ENCODE results near the gene MKRN1. TPM values are rescaled to one million over a fixed set of nuclear protein-coding genes. Genes with fewer than 3 reads are reported as not detected.

The MKRN1 gene
- total and polyA plus RNA-seq, 7 donors: 27.0 to 82.0 (median 59.1) TPM

DNA sequence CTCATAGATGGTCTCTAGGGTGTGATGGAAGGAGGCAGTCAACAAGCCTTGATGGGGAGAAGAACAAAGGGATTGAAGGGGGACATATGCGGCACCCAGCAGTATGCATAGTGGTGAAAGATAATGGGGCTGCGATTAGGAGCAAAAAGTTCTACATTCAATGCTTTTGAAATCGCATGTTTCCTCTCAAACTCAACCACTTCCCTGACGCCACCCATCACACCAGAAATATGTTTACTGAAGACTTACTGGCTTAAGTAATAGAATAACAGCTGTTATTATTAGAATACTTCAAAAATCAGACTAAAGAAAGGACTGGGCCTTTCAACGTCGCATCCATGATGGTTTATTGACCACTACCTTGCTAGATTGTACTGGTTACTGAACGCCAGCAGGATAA is 31.5 kb downstream of the MKRN1 start:
- no peaks in the 10 kb centered on the region for H3K27me3 ChIP-seq (ENCODE audit: insufficient read depth in 3 of 3, low read length in 2 of 3)
- intact Hi-C loops (cut with DNase I): no loop called here
- TF ChIP-seq, protein P1, sequence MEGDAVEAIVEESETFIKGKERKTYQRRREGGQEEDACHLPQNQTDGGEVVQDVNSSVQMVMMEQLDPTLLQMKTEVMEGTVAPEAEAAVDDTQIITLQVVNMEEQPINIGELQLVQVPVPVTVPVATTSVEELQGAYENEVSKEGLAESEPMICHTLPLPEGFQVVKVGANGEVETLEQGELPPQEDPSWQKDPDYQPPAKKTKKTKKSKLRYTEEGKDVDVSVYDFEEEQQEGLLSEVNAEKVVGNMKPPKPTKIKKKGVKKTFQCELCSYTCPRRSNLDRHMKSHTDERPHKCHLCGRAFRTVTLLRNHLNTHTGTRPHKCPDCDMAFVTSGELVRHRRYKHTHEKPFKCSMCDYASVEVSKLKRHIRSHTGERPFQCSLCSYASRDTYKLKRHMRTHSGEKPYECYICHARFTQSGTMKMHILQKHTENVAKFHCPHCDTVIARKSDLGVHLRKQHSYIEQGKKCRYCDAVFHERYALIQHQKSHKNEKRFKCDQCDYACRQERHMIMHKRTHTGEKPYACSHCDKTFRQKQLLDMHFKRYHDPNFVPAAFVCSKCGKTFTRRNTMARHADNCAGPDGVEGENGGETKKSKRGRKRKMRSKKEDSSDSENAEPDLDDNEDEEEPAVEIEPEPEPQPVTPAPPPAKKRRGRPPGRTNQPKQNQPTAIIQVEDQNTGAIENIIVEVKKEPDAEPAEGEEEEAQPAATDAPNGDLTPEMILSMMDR (IDR thresholded peaks at IDR 0.05): no peak
- H3K4me1 ChIP-seq: no peaks in the 10 kb centered on the region
- WGBS, 3 donors: 88 to 90% (median 89%) methylated on average over 7 of the region's 7 CpGs
- H3K9me3 ChIP-seq: no peaks in the 10 kb centered on the region
- no peak overlapping the region for H3K27ac ChIP-seq
- H3K4me3 ChIP-seq: no peak overlapping the region
- ATAC-seq (no peak), DNase-seq (no peak)
- peaks cover 0 to 7% of the 10 kb centered on the region in 2 donors for H3K36me3 ChIP-seq (ENCODE audit: insufficient read depth in 1 of 2, low read depth in 1 of 2)

GRCh38 chr7:140446467-140446866 is 32.8 kb downstream of the MKRN1 start:
- H3K4me1 ChIP-seq: no peaks in the 10 kb centered on the region
- DNase-seq: no peak
- no peak overlapping the region for H3K27ac ChIP-seq
- H3K27me3 ChIP-seq (ENCODE audit: insufficient read depth in 3 of 3, low read length in 2 of 3): no peaks in the 10 kb centered on the region
- H3K36me3 ChIP-seq (ENCODE audit: insufficient read depth in 1 of 2, low read depth in 1 of 2): no peaks in the 10 kb centered on the region
- H3K4me3 ChIP-seq: no peak overlapping the region
- H3K9me3 ChIP-seq: no peaks in the 10 kb centered on the region
- intact Hi-C loops (cut with DNase I): no loop called here
- ATAC-seq: no peak
- TF ChIP-seq, protein P1 (IDR thresholded peaks at IDR 0.05): no peak
- WGBS, 3 donors: 87 to 93% (median 92%) methylated on average over 11 of the region's 11 CpGs

DNA sequence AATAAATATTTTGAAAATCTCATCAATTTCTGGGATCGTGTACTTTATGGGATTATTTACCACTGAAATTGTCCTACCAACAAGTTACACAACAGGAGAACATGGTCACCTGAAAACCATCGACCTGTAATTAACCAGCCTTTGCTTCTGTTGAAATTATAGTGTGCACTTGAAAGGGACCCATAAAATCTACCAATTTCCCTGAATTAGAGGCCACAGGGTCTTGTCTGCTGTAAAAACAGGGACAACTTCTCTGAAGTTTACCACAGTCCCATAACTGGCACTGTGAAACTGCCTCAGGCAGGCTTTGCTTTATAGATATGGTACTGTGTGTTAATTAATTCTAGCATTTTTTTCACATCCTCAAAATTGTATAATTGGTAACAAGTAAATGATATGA is 37.8 kb downstream of the MKRN1 start:
- ATAC-seq: no peak
- DNase-seq: no peak
- intact Hi-C loops (cut with DNase I): no loop called here
- Histone ChIP-seq H3K27me3 (ENCODE audit: insufficient read depth in 3 of 3, low read length in 2 of 3) (no peaks in the 10 kb centered on the region), H3K4me3 (no peak overlapping the region), H3K9me3 (no peaks in the 10 kb centered on the region), H3K27ac (no peak overlapping the region), H3K36me3 (ENCODE audit: insufficient read depth in 1 of 2, low read depth in 1 of 2) (no peaks in the 10 kb centered on the region), H3K4me1 (no peaks in the 10 kb centered on the region)
- TF ChIP-seq, protein P1 (IDR thresholded peaks at IDR 0.05): no peak
- WGBS, 3 donors: 69 to 79% (median 74%) methylated on average over 2 of the region's 2 CpGs

DNA sequence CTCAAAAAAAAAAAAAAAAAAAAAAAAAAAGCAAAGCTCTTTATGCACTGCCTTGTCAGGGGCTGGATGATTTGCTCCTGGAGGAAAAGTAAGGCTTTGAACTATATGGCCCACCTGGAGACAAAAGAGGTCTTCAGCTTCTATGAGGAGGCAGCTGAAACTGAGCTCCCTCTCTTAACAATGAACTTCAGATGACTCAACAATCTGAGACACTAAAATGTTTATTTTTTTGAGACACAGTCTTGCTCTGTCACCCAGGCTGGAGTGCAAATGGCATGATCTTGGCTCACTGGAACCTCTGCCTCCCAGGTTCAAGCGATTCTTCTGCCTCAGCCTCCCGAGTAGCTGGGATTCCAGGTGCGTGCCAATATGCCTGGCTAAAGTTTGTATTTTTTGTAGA is 38.7 kb downstream of the MKRN1 start:
- Histone ChIP-seq H3K9me3 (no peaks in the 10 kb centered on the region), H3K27ac (no peak overlapping the region), H3K4me3 (no peak overlapping the region), H3K36me3 (ENCODE audit: insufficient read depth in 1 of 2, low read depth in 1 of 2) (no peaks in the 10 kb centered on the region), H3K4me1 (no peaks in the 10 kb centered on the region), H3K27me3 (ENCODE audit: insufficient read depth in 3 of 3, low read length in 2 of 3) (no peaks in the 10 kb centered on the region)
- 83 to 97% (median 94%) methylated on average over 3 of the region's 3 CpGs for WGBS, 3 donors
- no peak for DNase-seq
- ATAC-seq: no peak
- TF ChIP-seq, protein P1 (IDR thresholded peaks at IDR 0.05): no peak
- intact Hi-C loops (cut with DNase I): no loop called here

DNA sequence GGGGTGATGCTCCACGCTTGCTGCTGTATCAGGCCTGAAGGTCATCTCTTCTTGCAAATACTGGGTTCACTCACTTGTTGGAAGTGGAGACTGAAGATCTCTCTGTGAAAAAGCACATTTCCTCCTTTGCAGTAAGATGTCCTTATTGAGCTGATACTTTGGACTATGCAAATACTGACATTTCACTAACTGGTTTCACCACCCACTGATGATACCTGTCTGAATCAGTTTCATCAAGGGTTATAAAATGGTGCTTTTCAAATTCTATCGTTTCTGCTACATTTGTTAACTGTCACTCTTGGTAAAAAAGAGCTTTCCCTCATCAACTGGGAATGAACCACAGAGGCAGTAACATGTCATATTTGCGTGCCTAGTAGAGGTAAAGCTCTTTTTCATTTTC is 39.9 kb downstream of the MKRN1 start:
- 83 to 86% (median 84%) methylated on average over 3 of the region's 3 CpGs for WGBS, 3 donors
- H3K27me3 ChIP-seq (ENCODE audit: insufficient read depth in 3 of 3, low read length in 2 of 3): no peaks in the 10 kb centered on the region
- ATAC-seq (no peak), DNase-seq (no peak)
- no peak overlapping the region for H3K27ac ChIP-seq
- TF ChIP-seq, protein P1 (IDR thresholded peaks at IDR 0.05): no peak
- intact Hi-C loops (cut with DNase I): no loop called here
- H3K4me1 ChIP-seq: no peaks in the 10 kb centered on the region
- H3K4me3 ChIP-seq: no peak overlapping the region
- H3K36me3 ChIP-seq (ENCODE audit: insufficient read depth in 1 of 2, low read depth in 1 of 2): no peaks in the 10 kb centered on the region
- H3K9me3 ChIP-seq: no peaks in the 10 kb centered on the region

All from psoas muscle (tissue), 8 donors.